HepG2 (cell line): ENCODE data around the gene CCDC34. TPM values are rescaled to one million over a fixed set of nuclear protein-coding genes. Genes with fewer than 3 reads are reported as not detected.
A peak's percentile ranks its signal among the peaks of the same experiment; 100 is the strongest.

Experiments
- HCFC1 ChIP-seq: fragments of 150-350 bp; IDR thresholded peaks from 2 replicates; pipeline ENCODE4 v1.6.1; 2014; ENCODE audit warnings: low read depth, low read length
- HNF4G ChIP-seq, 2 experiments: sonication (generic) in 1 of 2; formaldehyde crosslinking in 1 of 2; IDR thresholded peaks; 2 replicates each; pipeline versions ENCODE4 v1.4.0 to v1.6.1; 2011 to 2020; ENCODE audit warnings: borderline replicate concordance in 2 of 2, low read depth in 2 of 2, mild to moderate bottlenecking in 2 of 2, low read length in 1 of 2, missing genetic modification reagents in 1 of 2, moderate library complexity in 1 of 2
- TBX2 ChIP-seq: sonication (generic); formaldehyde crosslinking; IDR thresholded peaks from 2 replicates; pipeline ENCODE4 v1.5.0; 2020; ENCODE audit warnings: missing genetic modification reagents, mild to moderate bottlenecking, borderline replicate concordance
- ZNF598 ChIP-seq: sonication (generic); formaldehyde crosslinking; IDR thresholded peaks from 2 replicates; pipeline ENCODE4 v1.5.1; 2020; ENCODE audit warnings: mild to moderate bottlenecking, missing genetic modification reagents, borderline replicate concordance
- ZNF841 ChIP-seq: sonication (generic); formaldehyde crosslinking; IDR thresholded peaks from 2 replicates; pipeline ENCODE4 v1.8.1; 2023; ENCODE audit warnings: missing genetic modification reagents, borderline replicate concordance
- polyA plus RNA-seq, 8 experiments: library from polyadenylated mRNA; depleted of rRNA in 3 of 8; stranded (reverse) in 7 of 8; unstranded in 1 of 8; fragments of >200 nt; fragmentation: Illumina TruSeq in 4 of 8; extraction: Trizol in 4 of 8; gene quantifications; 2 replicates each; pipeline versions ENCODE4 v1.2.1 to v1.2.3, GENCODE V29; 2011 to 2016; ENCODE audit warnings: low read depth in 4 of 8, missing spikeins in 1 of 8, mixed read lengths in 1 of 8; ENCODE audit not compliant: insufficient read depth in 1 of 8
- total RNA-seq, 5 experiments: library from RNA; depleted of rRNA; stranded (reverse); fragments of >200 nt; fragmentation: Illumina TruSeq; extraction: Trizol; gene quantifications; 2 replicates each; pipeline ENCODE4 v1.2.3, GENCODE V29; 2016; ENCODE audit warnings: low read depth in 1 of 5
- TF ChIP-seq, protein P1 (sequence below): sonication (generic); formaldehyde crosslinking; IDR thresholded peaks from 2 replicates; pipeline ENCODE4 v1.4.0; 2020; ENCODE audit warnings: mild to moderate bottlenecking, missing genetic modification reagents
- TF ChIP-seq, protein P2 (sequence below): sonication (generic); formaldehyde crosslinking; IDR thresholded peaks from 2 replicates; pipeline ENCODE4 v1.5.0; 2020; ENCODE audit warnings: mild to moderate bottlenecking, missing genetic modification reagents, borderline replicate concordance
- TF ChIP-seq, protein P3 (sequence below): sonication (generic); formaldehyde crosslinking; IDR thresholded peaks from 2 replicates; pipeline ENCODE4 v1.4.0; 2020; ENCODE audit warnings: missing genetic modification reagents, mild to moderate bottlenecking, borderline replicate concordance
- TF ChIP-seq, protein P4 (sequence below): sonication (generic); formaldehyde crosslinking; conservative IDR thresholded peaks from 2 replicates; pipeline ENCODE4 v1.8.0; 2022; ENCODE audit warnings: mild to moderate bottlenecking, moderate library complexity, missing genetic modification reagents

Gene CCDC34
- total and polyA plus RNA-seq, 2 of the 13 experiments (the other 11 are each of a cell fraction or from before 2014, with no cell fraction given) = 7.6 to 34.3 TPM

DNA sequence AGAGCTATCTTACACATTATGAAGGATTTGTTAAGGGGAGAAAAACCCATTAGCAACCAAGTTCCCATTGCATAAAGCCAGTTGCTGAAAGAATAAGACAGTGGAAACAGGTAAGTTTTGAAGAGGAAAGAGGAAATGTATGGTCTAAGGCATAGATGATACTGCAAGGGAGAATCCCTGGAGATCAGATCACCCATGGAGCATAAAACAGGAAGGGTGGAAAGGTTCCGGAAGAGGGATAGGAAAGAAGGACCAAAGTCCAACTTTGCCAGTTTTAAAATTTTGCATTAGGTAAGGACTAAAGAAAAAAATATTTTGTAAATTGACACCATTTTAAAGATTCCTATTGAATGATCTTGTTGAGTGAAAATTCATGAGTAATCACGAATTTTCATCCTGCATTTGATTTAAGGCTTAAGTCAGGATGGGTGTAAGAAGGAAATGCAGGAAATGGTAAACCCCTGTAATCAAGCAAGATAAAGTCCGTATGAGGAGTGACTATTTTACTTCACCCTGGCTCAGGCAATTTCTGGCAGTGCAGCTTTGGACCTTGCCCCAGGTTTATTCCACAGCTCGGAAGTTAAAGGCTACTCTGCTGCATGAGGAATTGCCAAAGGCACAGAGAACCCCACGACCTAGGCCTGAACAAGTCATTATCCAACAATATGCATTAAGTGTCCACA lies 70.9 kb downstream of the CCDC34 start (continued):
- TF ChIP-seq, protein P1, sequence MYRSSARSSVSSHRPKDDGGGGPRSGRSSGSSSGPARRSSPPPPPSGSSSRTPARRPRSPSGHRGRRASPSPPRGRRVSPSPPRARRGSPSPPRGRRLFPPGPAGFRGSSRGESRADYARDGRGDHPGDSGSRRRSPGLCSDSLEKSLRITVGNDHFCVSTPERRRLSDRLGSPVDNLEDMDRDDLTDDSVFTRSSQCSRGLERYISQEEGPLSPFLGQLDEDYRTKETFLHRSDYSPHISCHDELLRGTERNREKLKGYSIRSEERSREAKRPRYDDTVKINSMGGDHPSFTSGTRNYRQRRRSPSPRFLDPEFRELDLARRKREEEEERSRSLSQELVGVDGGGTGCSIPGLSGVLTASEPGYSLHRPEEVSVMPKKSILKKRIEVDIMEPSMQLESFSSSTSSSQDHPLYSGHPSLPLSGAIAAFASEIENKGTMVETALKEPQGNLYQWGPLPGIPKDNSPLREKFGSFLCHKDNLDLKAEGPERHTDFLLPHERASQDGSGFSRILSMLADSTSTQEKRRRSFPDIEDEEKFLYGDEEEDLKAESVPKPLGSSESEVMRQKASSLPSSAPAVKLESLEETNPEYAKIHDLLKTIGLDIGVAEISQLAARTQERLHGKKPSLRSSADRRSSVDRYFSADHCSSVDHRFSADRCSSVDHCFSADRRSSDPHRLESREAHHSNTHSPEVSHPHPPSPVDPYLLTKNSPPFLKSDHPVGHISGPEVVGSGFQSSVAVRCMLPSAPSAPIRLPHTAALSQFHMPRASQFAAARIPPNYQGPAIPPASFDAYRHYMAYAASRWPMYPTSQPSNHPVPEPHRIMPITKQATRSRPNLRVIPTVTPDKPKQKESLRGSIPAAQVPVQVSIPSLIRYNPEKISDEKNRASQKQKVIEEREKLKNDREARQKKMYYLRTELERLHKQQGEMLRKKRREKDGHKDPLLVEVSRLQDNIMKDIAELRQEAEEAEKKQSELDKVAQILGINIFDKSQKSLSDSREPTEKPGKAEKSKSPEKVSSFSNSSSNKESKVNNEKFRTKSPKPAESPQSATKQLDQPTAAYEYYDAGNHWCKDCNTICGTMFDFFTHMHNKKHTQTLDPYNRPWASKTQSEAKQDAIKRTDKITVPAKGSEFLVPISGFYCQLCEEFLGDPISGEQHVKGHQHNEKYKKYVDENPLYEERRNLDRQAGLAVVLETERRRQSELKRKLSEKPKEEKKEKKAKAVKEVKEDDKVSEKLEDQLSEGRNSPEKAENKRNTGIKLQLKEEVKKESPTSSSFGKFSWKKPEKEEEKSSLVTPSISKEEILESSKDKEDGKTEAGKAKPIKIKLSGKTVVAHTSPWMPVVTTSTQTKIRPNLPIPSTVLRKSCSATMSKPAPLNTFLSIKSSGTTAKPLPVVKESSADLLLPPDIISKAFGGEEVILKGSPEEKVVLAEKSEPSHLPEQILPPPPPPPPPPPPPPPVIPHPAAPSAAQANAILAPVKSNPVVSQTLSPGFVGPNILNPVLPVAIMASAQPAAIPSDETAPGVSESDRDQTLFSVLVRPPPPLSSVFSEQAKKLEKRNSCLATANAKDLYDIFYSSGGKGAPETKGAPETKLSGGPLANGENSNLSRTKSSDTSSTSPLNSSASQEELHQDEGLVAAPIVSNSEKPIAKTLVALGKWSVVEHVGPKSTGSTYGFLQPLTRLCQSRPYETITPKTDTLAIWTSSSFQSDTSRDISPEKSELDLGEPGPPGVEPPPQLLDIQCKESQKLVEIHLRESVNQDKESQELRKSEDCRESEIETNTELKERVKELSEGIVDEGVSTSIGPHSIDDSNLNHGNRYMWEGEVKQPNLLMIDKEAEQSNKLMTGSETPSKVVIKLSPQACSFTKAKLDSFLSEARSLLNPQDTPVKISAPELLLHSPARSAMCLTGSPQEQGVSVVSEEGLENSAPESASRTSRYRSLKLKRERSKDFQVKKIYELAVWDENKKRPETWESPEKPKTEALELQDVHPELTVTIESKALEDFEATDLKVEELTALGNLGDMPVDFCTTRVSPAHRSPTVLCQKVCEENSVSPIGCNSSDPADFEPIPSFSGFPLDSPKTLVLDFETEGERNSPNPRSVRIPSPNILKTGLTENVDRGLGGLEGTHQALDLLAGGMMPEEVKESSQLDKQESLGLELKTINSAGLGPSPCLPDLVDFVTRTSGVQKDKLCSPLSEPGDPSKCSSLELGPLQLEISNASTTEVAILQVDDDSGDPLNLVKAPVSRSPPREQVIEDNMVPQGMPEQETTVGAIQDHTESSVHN (CRISPR knock-in tag) = no peak
- TF ChIP-seq HNF4G (IDR thresholded peaks at IDR 0.05; ENCODE audit: borderline replicate concordance, low read depth, low read length) (peak; percentile 36), HNF4G (CRISPR knock-in tag; IDR thresholded peaks at IDR 0.05; ENCODE audit: borderline replicate concordance, low read depth) (no peak), TBX2 (CRISPR knock-in tag) (no peak), HCFC1 (no peak), ZNF841 (CRISPR knock-in tag) (no peak), ZNF598 (CRISPR knock-in tag) (no peak)
- TF ChIP-seq, protein P2, sequence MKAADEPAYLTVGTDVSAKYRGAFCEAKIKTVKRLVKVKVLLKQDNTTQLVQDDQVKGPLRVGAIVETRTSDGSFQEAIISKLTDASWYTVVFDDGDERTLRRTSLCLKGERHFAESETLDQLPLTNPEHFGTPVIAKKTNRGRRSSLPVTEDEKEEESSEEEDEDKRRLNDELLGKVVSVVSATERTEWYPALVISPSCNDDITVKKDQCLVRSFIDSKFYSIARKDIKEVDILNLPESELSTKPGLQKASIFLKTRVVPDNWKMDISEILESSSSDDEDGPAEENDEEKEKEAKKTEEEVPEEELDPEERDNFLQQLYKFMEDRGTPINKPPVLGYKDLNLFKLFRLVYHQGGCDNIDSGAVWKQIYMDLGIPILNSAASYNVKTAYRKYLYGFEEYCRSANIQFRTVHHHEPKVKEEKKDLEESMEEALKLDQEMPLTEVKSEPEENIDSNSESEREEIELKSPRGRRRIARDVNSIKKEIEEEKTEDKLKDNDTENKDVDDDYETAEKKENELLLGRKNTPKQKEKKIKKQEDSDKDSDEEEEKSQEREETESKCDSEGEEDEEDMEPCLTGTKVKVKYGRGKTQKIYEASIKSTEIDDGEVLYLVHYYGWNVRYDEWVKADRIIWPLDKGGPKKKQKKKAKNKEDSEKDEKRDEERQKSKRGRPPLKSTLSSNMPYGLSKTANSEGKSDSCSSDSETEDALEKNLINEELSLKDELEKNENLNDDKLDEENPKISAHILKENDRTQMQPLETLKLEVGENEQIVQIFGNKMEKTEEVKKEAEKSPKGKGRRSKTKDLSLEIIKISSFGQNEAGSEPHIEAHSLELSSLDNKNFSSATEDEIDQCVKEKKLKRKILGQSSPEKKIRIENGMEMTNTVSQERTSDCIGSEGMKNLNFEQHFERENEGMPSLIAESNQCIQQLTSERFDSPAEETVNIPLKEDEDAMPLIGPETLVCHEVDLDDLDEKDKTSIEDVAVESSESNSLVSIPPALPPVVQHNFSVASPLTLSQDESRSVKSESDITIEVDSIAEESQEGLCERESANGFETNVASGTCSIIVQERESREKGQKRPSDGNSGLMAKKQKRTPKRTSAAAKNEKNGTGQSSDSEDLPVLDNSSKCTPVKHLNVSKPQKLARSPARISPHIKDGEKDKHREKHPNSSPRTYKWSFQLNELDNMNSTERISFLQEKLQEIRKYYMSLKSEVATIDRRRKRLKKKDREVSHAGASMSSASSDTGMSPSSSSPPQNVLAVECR = no peak
- TF ChIP-seq, protein P3, sequence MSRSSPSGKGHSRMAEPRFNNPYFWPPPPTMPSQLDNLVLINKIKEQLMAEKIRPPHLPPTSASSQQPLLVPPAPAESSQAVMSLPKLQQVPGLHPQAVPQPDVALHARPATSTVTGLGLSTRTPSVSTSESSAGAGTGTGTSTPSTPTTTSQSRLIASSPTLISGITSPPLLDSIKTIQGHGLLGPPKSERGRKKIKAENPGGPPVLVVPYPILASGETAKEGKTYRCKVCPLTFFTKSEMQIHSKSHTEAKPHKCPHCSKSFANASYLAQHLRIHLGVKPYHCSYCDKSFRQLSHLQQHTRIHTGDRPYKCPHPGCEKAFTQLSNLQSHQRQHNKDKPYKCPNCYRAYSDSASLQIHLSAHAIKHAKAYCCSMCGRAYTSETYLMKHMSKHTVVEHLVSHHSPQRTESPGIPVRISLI (CRISPR knock-in tag) = no peak
- TF ChIP-seq, protein P4, sequence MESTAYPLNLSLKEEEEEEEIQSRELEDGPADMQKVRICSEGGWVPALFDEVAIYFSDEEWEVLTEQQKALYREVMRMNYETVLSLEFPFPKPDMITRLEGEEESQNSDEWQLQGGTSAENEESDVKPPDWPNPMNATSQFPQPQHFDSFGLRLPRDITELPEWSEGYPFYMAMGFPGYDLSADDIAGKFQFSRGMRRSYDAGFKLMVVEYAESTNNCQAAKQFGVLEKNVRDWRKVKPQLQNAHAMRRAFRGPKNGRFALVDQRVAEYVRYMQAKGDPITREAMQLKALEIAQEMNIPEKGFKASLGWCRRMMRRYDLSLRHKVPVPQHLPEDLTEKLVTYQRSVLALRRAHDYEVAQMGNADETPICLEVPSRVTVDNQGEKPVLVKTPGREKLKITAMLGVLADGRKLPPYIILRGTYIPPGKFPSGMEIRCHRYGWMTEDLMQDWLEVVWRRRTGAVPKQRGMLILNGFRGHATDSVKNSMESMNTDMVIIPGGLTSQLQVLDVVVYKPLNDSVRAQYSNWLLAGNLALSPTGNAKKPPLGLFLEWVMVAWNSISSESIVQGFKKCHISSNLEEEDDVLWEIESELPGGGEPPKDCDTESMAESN = no peak
